Tibial nerve (tissue), 4 donors: ENCODE data around the gene APOO. TPM values are rescaled to one million over a fixed set of nuclear protein-coding genes. Genes with fewer than 3 reads are reported as not detected.

Experiments
- DNase-seq, 2 donors: peaks; one replicate each; pipeline ENCODE4 v3.0.0-alpha.2; 2019; ENCODE audit warnings: low spot score in 2 of 2
- H3K27ac ChIP-seq, 4 donors: fragments of 200-600 bp; sonication (generic) in 3 of 4; one replicate each; pipeline ENCODE4 v1.5.1; 2017 to 2019; ENCODE audit warnings: mild to moderate bottlenecking in 1 of 4
- H3K27me3 ChIP-seq, 2 donors: fragments of 200-600 bp; sonication (generic) in 1 of 2; one replicate each; pipeline versions ENCODE4 v1.5.1 to v1.6.0; 2017 to 2019
- H3K36me3 ChIP-seq, 3 donors: fragments of 200-600 bp; sonication (generic); one replicate each; pipeline ENCODE4 v1.5.1; 2018 to 2019
- H3K4me1 ChIP-seq, 4 donors: fragments of 200-600 bp; sonication (generic) in 3 of 4; one replicate each; pipeline ENCODE4 v1.5.1; 2017 to 2019
- H3K4me3 ChIP-seq, 4 donors: fragments of 200-600 bp; sonication (generic) in 3 of 4; one replicate each; pipeline ENCODE4 v1.5.1; 2017 to 2019; ENCODE audit warnings: mild to moderate bottlenecking in 1 of 4, moderate library complexity in 1 of 4
- H3K9me3 ChIP-seq, 4 donors: fragments of 200-600 bp; sonication (generic) in 3 of 4; one replicate each; pipeline ENCODE4 v1.5.1; 2017 to 2019
- EP300 ChIP-seq, 2 donors: sonication (generic); formaldehyde crosslinking; IDR thresholded peaks; one replicate each; pipeline ENCODE4 v1.6.1; 2017; ENCODE audit warnings: antibody characterized with exemption in 2 of 2, mild to moderate bottlenecking in 1 of 2
- POLR2A ChIP-seq, 2 donors: fragments of 450-650 bp; IDR thresholded peaks; one replicate each; pipeline ENCODE4 v1.6.1; 2017; ENCODE audit warnings: antibody characterized with exemption in 2 of 2, mild to moderate bottlenecking in 2 of 2, moderate library complexity in 2 of 2
- WGBS, 2 donors: methylation state at CpG; one replicate each; pipeline ENCODE4 v1.1.5; 2018; 5-methylcytosine and 5-hydroxymethylcytosine counted together
- total RNA-seq, 4 donors: library from RNA; depleted of rRNA; stranded (reverse); fragments of >200 nt; gene quantifications; one replicate each; pipeline ENCODE4 v1.1.0, GENCODE V29; 2016
- TF ChIP-seq, protein P1 (sequence below), 5 experiments: fragments of 200-600 bp in 3 of 5; fragments of 450-650 bp in 2 of 5; sonication (generic) in 3 of 5; IDR thresholded peaks; one replicate each; pipeline ENCODE4 v1.5.1; 2016 to 2019; ENCODE audit warnings: antibody characterized with exemption in 5 of 5, mild to moderate bottlenecking in 3 of 5, moderate library complexity in 2 of 5

Gene APOO
- total RNA-seq, 4 donors from 2014 or later, result 3.9 to 115 (median 9.0) TPM

DNA sequence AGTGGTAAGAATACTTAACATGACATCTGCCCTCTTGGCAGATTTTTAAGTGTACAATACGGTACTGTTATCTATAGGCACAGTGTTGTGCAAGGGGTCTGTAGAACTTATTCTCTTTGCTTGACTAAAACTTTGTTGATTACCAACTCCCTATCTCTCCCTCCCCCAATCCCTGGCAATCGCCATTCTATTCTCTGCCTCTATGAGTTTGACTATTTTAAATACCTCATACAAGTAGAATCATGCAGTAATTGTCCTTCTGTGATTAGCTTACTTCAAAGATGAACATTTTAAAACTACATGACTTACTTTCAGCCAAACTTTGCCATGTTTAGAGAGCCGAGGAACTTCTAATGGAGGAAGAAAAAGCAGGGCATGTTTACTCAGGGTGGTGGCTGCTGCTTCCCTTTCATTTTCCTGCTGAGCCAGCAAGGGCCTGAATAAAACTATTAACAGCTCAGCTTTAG is 62.4 kb downstream of the APOO start:
- 11 to 43% methylated on average over 3 of the region's 3 CpGs for WGBS, 2 donors
- no peak for TF ChIP-seq EP300 (IDR thresholded peaks at IDR 0.05)
- TF ChIP-seq, protein P1, sequence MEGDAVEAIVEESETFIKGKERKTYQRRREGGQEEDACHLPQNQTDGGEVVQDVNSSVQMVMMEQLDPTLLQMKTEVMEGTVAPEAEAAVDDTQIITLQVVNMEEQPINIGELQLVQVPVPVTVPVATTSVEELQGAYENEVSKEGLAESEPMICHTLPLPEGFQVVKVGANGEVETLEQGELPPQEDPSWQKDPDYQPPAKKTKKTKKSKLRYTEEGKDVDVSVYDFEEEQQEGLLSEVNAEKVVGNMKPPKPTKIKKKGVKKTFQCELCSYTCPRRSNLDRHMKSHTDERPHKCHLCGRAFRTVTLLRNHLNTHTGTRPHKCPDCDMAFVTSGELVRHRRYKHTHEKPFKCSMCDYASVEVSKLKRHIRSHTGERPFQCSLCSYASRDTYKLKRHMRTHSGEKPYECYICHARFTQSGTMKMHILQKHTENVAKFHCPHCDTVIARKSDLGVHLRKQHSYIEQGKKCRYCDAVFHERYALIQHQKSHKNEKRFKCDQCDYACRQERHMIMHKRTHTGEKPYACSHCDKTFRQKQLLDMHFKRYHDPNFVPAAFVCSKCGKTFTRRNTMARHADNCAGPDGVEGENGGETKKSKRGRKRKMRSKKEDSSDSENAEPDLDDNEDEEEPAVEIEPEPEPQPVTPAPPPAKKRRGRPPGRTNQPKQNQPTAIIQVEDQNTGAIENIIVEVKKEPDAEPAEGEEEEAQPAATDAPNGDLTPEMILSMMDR (IDR thresholded peaks at IDR 0.05), result no peak
- no peak for TF ChIP-seq POLR2A (IDR thresholded peaks at IDR 0.05)

DNA sequence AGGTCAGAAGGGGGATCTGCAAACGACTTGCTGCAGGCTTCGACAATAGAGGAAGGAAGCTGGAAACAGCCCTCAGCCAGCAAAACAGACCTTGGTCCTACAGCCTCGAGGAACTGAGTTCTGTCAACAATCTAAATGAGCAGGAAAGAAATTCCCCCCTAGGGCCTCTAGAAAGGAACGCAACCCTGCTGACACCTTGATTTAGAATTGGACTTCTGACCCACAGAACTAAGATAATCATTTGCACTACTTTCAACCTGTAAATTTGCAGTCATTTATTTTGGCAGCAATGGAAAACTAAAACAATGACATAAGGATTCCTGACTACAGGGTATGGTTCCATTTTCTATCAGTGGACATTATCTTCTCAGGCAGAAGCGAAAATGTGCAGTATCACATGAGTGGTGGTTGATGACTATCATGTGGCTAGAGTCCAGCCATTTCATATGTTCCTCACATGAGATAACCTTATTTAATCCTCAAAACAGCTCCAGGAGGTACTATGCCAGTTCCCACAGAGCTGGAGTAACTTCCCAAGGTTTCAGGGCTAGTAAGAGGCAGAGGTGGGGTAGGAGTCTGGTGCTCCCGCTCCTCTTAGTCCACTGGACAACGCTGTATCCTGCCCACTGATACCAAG is 63.1 kb downstream of the APOO start:
- Histone ChIP-seq H3K9me3 (no peaks in the 10 kb centered on the region), H3K4me3 (no peak overlapping the region), H3K27me3 (no peaks in the 10 kb centered on the region), H3K27ac (peak overlapping the region in 3 of 4 donors; percentile 34 to 71 (median 38)), H3K4me1 (peaks cover 0 to 3% (median 0%) of the 10 kb centered on the region in 4 donors), H3K36me3 (no peaks in the 10 kb centered on the region)
- TF ChIP-seq POLR2A (IDR thresholded peaks at IDR 0.05) (no peak), EP300 (IDR thresholded peaks at IDR 0.05) (no peak)
- TF ChIP-seq, protein P1 (IDR thresholded peaks at IDR 0.05), result no peak
- peak in 1 of 2 donors; percentile 7 for DNase-seq
- WGBS, 2 donors, result 57 to 76% methylated on average over 7 of the region's 7 CpGs

More for the DNA sequence above, 62.4 kb downstream of the APOO start:
- no peaks in the 10 kb centered on the region for H3K27me3 ChIP-seq
- peaks cover 0 to 3% (median 0%) of the 10 kb centered on the region in 4 donors for H3K4me1 ChIP-seq
- no peak for DNase-seq
- H3K36me3 ChIP-seq, result no peaks in the 10 kb centered on the region
- no peak overlapping the region for H3K4me3 ChIP-seq
- H3K9me3 ChIP-seq, result no peaks in the 10 kb centered on the region
- peak overlapping the region in 3 of 4 donors; percentile 34 to 71 (median 38) for H3K27ac ChIP-seq

DNA sequence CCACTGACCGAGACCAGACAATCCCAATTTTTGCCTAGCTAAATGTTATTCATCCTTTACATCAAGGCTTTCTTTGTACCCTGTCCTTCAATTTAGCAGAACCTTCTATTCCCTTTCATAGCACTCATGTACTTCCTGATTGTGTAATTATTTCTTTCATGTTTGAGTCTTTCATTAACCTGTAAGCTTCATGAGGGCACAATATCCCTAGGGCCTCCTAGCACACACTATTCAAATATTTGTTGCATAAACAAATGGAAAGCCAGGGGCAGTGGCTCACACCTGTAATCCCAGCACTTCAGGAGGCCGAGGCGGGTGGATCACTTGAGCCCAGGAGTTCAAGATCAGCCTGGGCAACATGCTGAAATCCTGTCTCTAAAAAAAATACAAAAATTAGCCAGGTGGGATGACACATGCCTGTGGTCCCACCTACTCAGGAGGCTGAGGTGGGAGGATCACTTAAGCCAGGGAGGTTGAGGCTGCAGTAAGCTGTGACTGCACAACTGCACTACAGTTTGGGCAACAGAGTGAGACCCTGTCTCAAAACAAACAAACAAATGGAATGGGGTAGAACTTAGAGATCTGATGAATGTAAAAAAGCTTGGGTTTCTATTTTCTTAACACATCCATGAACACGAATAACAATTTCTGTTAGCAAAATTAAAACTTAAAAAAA is 65.8 kb downstream of the APOO start:
- DNase-seq, result no peak
- Histone ChIP-seq H3K27me3 (no peaks in the 10 kb centered on the region), H3K4me3 (no peak overlapping the region), H3K4me1 (peaks cover 0 to 3% (median 0%) of the 10 kb centered on the region in 4 donors), H3K36me3 (no peaks in the 10 kb centered on the region), H3K9me3 (no peaks in the 10 kb centered on the region), H3K27ac (no peak overlapping the region)
- no peak for TF ChIP-seq EP300 (IDR thresholded peaks at IDR 0.05)
- no peak for TF ChIP-seq POLR2A (IDR thresholded peaks at IDR 0.05)
- TF ChIP-seq, protein P1 (IDR thresholded peaks at IDR 0.05), result no peak
- WGBS, 2 donors, result 91 to 100% methylated on average over 4 of the region's 4 CpGs

DNA sequence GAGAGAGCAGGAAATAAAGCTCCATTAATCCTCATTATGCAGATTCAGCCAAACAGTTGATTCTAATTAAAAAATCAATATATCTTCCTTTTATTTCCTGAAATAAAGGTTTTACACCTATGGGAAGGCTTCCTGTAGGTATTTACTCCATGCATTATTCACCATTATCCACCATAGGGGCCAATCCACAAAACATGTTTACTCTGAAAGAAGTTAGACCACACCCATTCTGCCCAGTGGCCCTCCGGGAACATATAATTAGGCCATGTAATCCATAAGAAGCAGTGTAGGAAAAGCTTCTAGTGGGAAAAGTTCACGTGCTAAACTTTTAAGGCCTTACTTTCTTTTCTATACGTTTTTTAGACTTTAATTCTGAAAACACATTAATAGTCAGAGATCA is 67.1 kb downstream of the APOO start:
- WGBS, 2 donors, result 60 to 68% methylated on average over 3 of the region's 3 CpGs
- no peak overlapping the region for H3K27ac ChIP-seq
- no peaks in the 10 kb centered on the region for H3K27me3 ChIP-seq
- H3K36me3 ChIP-seq, result no peaks in the 10 kb centered on the region
- no peaks in the 10 kb centered on the region for H3K9me3 ChIP-seq
- no peak for TF ChIP-seq POLR2A (IDR thresholded peaks at IDR 0.05)
- TF ChIP-seq, protein P1 (IDR thresholded peaks at IDR 0.05), result no peak
- no peak for TF ChIP-seq EP300 (IDR thresholded peaks at IDR 0.05)
- peaks cover 0 to under 1% (median 0%) of the 10 kb centered on the region in 4 donors for H3K4me1 ChIP-seq
- no peak overlapping the region for H3K4me3 ChIP-seq
- no peak for DNase-seq

DNA sequence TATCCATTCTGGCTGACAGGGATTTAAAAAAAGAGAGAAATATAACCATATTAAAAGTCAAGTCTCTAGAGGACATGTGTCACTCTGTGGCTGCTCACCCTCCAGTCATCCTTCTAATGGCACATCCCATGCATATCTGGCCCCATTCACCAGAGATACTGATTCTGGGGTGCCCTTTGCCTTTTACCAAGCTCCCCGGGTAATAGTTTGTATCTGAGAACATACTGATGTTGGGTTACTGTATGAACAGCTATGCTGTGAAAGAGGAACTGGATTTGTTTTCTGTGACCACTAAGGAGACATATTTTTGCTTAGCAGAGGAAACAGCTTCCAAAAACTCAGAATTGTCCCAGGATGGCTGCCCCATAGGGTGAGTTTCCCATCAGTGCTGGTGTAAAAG is 68.8 kb downstream of the APOO start:
- no peaks in the 10 kb centered on the region for H3K9me3 ChIP-seq
- no peak for DNase-seq
- no peaks in the 10 kb centered on the region for H3K4me1 ChIP-seq
- no peaks in the 10 kb centered on the region for H3K27me3 ChIP-seq
- TF ChIP-seq EP300 (IDR thresholded peaks at IDR 0.05), result no peak
- TF ChIP-seq, protein P1 (IDR thresholded peaks at IDR 0.05), result no peak
- TF ChIP-seq POLR2A (IDR thresholded peaks at IDR 0.05), result no peak
- 73 to 77% methylated on average over 1 of the region's 1 CpG for WGBS, 2 donors
- H3K4me3 ChIP-seq, result no peak overlapping the region
- H3K27ac ChIP-seq, result no peak overlapping the region
- no peaks in the 10 kb centered on the region for H3K36me3 ChIP-seq
